OCI-LY7 (cell line): Measurements from ENCODE around the gene LINGO3. TPM values are rescaled to one million over a fixed set of nuclear protein-coding genes. Genes with fewer than 3 reads are reported as not detected.

Experiments used
- BruUV-seq: library from RNA; stranded (reverse); fragments of 400-500 nt; replicated peaks from 2 replicates; lab custom pipeline; 2021; lab: Mats Ljungman, UMichigan
- CTCF ChIA-PET: fragments of 300-600 bp; sonication (Branson Sonifier 250); formaldehyde crosslinking; loops from one replicate; lab custom pipeline; 2022; ENCODE audit warnings: antibody characterized with exemption; ENCODE audit not compliant: unreplicated experiment; lab: Charles Lee
- POLR2A ChIA-PET: fragments of 300-600 bp; sonication (Branson Sonifier 250); formaldehyde crosslinking; loops from one replicate; lab custom pipeline; 2022; ENCODE audit warnings: antibody characterized with exemption; lab: Charles Lee
- DNase-seq: peaks from one replicate; pipeline ENCODE4 v3.0.0-alpha.2; 2015; ENCODE audit warnings: low spot score
- H2AFZ ChIP-seq: fragments of 200-600 bp; sonication (generic), shearing (Covaris generic); 2 replicates; pipeline ENCODE4 v1.6.1; 2014; ENCODE audit warnings: mild to moderate bottlenecking, antibody characterized with exemption, low read length, moderate library complexity
- H3K27ac ChIP-seq: fragments of 200-600 bp; sonication (generic); 2 replicates; pipeline ENCODE4 v1.5.1; 2014; ENCODE audit warnings: mixed run types, low read depth, mild to moderate bottlenecking, moderate library complexity, low read length, inconsistent platforms; ENCODE audit not compliant: poor library complexity, severe bottlenecking
- H3K36me3 ChIP-seq: fragments of 200-600 bp; sonication (generic); 2 replicates; pipeline ENCODE4 v1.6.1; 2014; ENCODE audit warnings: mild to moderate bottlenecking, antibody characterized with exemption, low read length, moderate library complexity, mixed read lengths; ENCODE audit not compliant: insufficient read depth
- H3K4me1 ChIP-seq: fragments of 200-600 bp; sonication (generic); 2 replicates; pipeline ENCODE4 v1.5.1; 2014; ENCODE audit warnings: mild to moderate bottlenecking, low read length; ENCODE audit not compliant: insufficient read depth, poor library complexity, severe bottlenecking
- H3K4me2 ChIP-seq: fragments of 200-600 bp; sonication (generic); 2 replicates; pipeline ENCODE4 v1.6.1; 2014; ENCODE audit warnings: mild to moderate bottlenecking, low read length
- H3K4me3 ChIP-seq: fragments of 200-600 bp; sonication (generic); 2 replicates; pipeline ENCODE4 v1.5.1; 2014; ENCODE audit warnings: mild to moderate bottlenecking, low read depth, low read length; ENCODE audit not compliant: poor library complexity, severe bottlenecking
- H3K79me2 ChIP-seq: fragments of 200-600 bp; sonication (generic); 2 replicates; pipeline ENCODE4 v1.6.1; 2016; ENCODE audit warnings: low read depth, mild to moderate bottlenecking, low read length, moderate library complexity, mixed read lengths; ENCODE audit not compliant: insufficient read depth
- H3K9me2 ChIP-seq: fragments of 200-600 bp; sonication (generic); 2 replicates; pipeline ENCODE4 v1.6.1; 2016; ENCODE audit warnings: mild to moderate bottlenecking, low read length, mixed read lengths; ENCODE audit not compliant: insufficient read depth
- H3K9me3 ChIP-seq: fragments of 200-600 bp; sonication (generic); 2 replicates; pipeline ENCODE4 v1.6.1; 2014; ENCODE audit warnings: mild to moderate bottlenecking, mixed run types, low read length, mixed read lengths
- H4K20me1 ChIP-seq: fragments of 200-600 bp; sonication (generic); 2 replicates; pipeline ENCODE4 v1.6.1; 2014; ENCODE audit warnings: mild to moderate bottlenecking, antibody characterized with exemption, low read length, moderate library complexity, mixed read lengths; ENCODE audit not compliant: insufficient read depth
- CTCF ChIP-seq: fragments of 200-600 bp; sonication (generic); conservative IDR thresholded peaks from 2 replicates; pipeline ENCODE4 v1.5.1; 2014; ENCODE audit warnings: mild to moderate bottlenecking, antibody characterized with exemption, low read length, moderate library complexity, mixed read lengths
- EZH2phosphoT487 ChIP-seq: fragments of 200-600 bp; sonication (generic); IDR thresholded peaks from 2 replicates; pipeline ENCODE4 v1.6.1; 2018; ENCODE audit warnings: low read depth, borderline replicate concordance, mild to moderate bottlenecking, mixed run types, antibody characterized with exemption, low read length, moderate library complexity, mixed read lengths
- intact Hi-C: fragments of 100-400 bp; cut with micrococcal nuclease; formaldehyde crosslinking; loops from one replicate; pipeline ENCODE4 v1.10.0; 2022; ENCODE audit not compliant: unreplicated experiment
- total RNA-seq, 2 experiments: library from RNA; depleted of rRNA in 1 of 2; stranded (reverse); fragments of >200 nt in 1 of 2; shearing (Covaris generic) in 1 of 2; gene quantifications; 2 replicates each; pipeline ENCODE4 v1.2.3, GENCODE V29; 2014 to 2022

The LINGO3 gene
- total RNA-seq, 2 experiments from 2014 or later: 0.13 to 0.38 TPM

GRCh38 chr19:2290441-2291184 lies 17.3 kb downstream of the LINGO3 start:
- TF ChIP-seq CTCF (no peak), EZH2phosphoT487 (no peak)

GRCh38 chr19:2289714-2290435 lies 18.1 kb downstream of the LINGO3 start:
- H3K36me3 ChIP-seq: no peaks in the 10 kb centered on the region
- ChIA-PET CTCF (interaction anchor here (1.0 kb wide), 1 partner anchor 29 kb away, joined by 9 read pairs; no protein-coding TSS in a partner anchor), POLR2A (interaction anchor here (0.8 to 1.6 kb wide), 5 partner anchors 38 to 415 kb away, joined by 3 to 7 read pairs (median 5); partner anchors contain the start of genes GADD45B and LSM7)
- H3K9me2 ChIP-seq: no peaks in the 10 kb centered on the region
- peak overlapping the region; percentile 73 for H3K4me3 ChIP-seq
- peak; percentile 90 for DNase-seq
- H3K4me1 ChIP-seq: peaks cover 41% of the 10 kb centered on the region
- H3K9me3 ChIP-seq: no peaks in the 10 kb centered on the region
- H3K4me2 ChIP-seq: peak overlapping the region; percentile 76
- peak overlapping the region; percentile 86 for H3K27ac ChIP-seq
- peak overlapping the region; percentile 69; the same call in 1 of the 2 replicates for H2AFZ ChIP-seq
- H4K20me1 ChIP-seq: no peaks in the 10 kb centered on the region; the same call in 1 of the 2 replicates
- BruUV-seq: no TSS peak
- intact Hi-C loops: no loop called here
- TF ChIP-seq CTCF (no peak), EZH2phosphoT487 (no peak)
- H3K79me2 ChIP-seq: no peaks in the 10 kb centered on the region

More at GRCh38 chr19:2290441-2291184, 17.3 kb downstream of the LINGO3 start:
- H3K4me1 ChIP-seq: peaks cover 41% of the 10 kb centered on the region
- H3K36me3 ChIP-seq: no peaks in the 10 kb centered on the region
- H4K20me1 ChIP-seq: no peaks in the 10 kb centered on the region; the same call in 1 of the 2 replicates
- ChIA-PET CTCF (no interaction called here), POLR2A (interaction anchor here (0.6 kb wide), 1 partner anchor 20 kb away, joined by 5 read pairs; no protein-coding TSS in a partner anchor)
- peak overlapping the region; percentile 73 for H3K4me3 ChIP-seq
- intact Hi-C loops: no loop called here
- no peaks in the 10 kb centered on the region for H3K9me3 ChIP-seq
- BruUV-seq: no TSS peak
- H3K4me2 ChIP-seq: peak overlapping the region; percentile 76
- no peak for DNase-seq
- H3K79me2 ChIP-seq: no peaks in the 10 kb centered on the region
- no peak overlapping the region for H3K27ac ChIP-seq
- no peaks in the 10 kb centered on the region for H3K9me2 ChIP-seq
- H2AFZ ChIP-seq: peak overlapping the region; percentile 69; the same call in 1 of the 2 replicates
